Measurements from ENCODE around the gene OAS3. TPM values are rescaled to one million over a fixed set of nuclear protein-coding genes. Genes with fewer than 3 reads are reported as not detected.

Gene OAS3
- total RNA-seq, 2 donors from 2014 or later: 11.9 to 13.7 TPM

DNA sequence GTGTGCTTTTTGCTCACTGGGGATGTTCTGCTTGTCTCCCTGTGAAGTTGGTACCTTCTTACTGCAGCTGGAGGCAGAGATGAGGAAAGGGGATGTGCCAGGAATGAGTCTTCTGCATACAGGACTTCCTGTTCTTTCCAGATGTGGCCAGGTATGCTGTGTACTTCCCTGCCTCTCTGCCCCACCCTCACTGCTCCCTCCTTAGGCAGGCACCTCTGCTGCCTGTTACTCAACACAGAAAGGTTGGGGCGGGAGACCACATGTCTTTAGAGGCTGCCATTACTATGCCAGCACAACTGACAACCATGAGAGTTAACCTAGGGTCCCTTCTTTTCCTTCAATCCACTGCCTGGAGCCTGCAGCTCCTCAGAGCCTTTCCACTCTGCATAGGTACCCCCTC, 2.0 kb upstream of the OAS3 start:
- TF ChIP-seq CTCF (IDR thresholded peaks at IDR 0.05): no peak
- Histone ChIP-seq H3K27me3 (replicated peaks; ENCODE audit: insufficient read depth) (no peaks in the 10 kb centered on the region), H3K4me1 (ENCODE audit: control insufficient read depth in 1 of 2, low read depth in 2 of 2) (peaks cover 4 to 17% of the 10 kb centered on the region in 2 donors), H3K4me3 (no peak overlapping the region), H3K27ac (no peak overlapping the region), H3K36me3 (no peaks in the 10 kb centered on the region), H3K9me3 (no peaks in the 10 kb centered on the region)
- DNase-seq (ENCODE audit: low spot score) (no peak), ATAC-seq (ENCODE audit: insufficient number of reproducible peaks, low FRiP score, low read depth) (no peak)

DNA sequence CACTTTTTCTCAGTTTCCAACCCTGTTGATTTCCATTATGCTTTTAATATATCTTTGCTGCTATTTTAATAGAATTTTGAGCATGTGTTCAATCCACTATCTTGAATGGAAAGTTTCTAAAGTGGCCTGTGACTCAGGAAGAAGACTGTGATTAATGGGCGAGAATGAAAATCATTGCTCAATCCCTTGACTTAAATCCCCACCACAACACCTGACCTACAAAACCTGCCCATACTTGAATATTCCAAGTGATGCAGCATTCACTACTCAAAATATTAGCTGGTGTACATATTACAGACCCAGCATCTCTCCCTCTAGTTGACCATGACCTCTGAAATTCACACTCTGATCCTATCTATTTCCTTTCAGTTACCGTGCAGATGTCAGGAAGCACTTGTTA, 1.3 kb upstream of the OAS3 start:
- Histone ChIP-seq H3K27me3 (replicated peaks; ENCODE audit: insufficient read depth) (no peaks in the 10 kb centered on the region), H3K27ac (no peak overlapping the region), H3K9me3 (no peaks in the 10 kb centered on the region), H3K36me3 (no peaks in the 10 kb centered on the region), H3K4me3 (no peak overlapping the region), H3K4me1 (ENCODE audit: control insufficient read depth in 1 of 2, low read depth in 2 of 2) (peaks cover 4 to 17% of the 10 kb centered on the region in 2 donors)
- DNase-seq (ENCODE audit: low spot score) (no peak), ATAC-seq (ENCODE audit: insufficient number of reproducible peaks, low FRiP score, low read depth) (no peak)
- TF ChIP-seq CTCF (IDR thresholded peaks at IDR 0.05): no peak

DNA sequence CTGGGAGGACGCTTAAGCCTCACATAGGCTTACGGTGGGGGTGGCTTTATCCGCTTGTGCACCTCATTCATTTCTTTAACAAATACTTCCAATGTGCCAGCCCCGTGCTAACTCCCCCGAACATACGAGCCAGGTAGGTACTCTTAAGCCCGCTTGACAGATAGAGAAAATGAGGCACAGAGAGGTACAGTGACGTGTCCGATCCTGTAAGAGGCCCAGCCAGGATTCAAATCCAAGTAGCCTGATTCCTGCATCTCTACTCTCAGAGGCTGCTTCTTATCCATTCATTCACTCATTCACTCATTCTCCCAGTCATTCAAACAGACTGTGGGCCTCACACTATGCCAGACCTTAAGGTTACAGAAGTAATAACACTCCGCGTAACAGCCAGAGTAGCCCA, 477 bp downstream of the OAS3 start:
- DNase-seq (ENCODE audit: low spot score) (no peak), ATAC-seq (ENCODE audit: insufficient number of reproducible peaks, low FRiP score, low read depth) (no peak)
- Histone ChIP-seq H3K27ac (peak overlapping the region; percentile 53 to 59), H3K4me3 (peak overlapping the region; percentile 85), H3K9me3 (no peaks in the 10 kb centered on the region), H3K4me1 (ENCODE audit: control insufficient read depth in 1 of 2, low read depth in 2 of 2) (peaks cover 4 to 17% of the 10 kb centered on the region in 2 donors), H3K27me3 (replicated peaks; ENCODE audit: insufficient read depth) (no peaks in the 10 kb centered on the region), H3K36me3 (no peaks in the 10 kb centered on the region)
- TF ChIP-seq CTCF (IDR thresholded peaks at IDR 0.05): no peak

GRCh38 chr12:112939761-112940381, 1.6 kb downstream of the OAS3 start:
- no peak for DNase-seq (ENCODE audit: low spot score)
- Histone ChIP-seq H3K27me3 (replicated peaks; ENCODE audit: insufficient read depth) (no peaks in the 10 kb centered on the region), H3K27ac (no peak overlapping the region), H3K4me1 (ENCODE audit: control insufficient read depth in 1 of 2, low read depth in 2 of 2) (peaks cover 4 to 17% of the 10 kb centered on the region in 2 donors), H3K9me3 (no peaks in the 10 kb centered on the region), H3K4me3 (peak overlapping the region; percentile 85), H3K36me3 (peaks cover 5% of the 10 kb centered on the region)
- ATAC-seq (ENCODE audit: insufficient number of reproducible peaks, low FRiP score, low read depth): no peak
- TF ChIP-seq CTCF (IDR thresholded peaks at IDR 0.05): no peak

DNA sequence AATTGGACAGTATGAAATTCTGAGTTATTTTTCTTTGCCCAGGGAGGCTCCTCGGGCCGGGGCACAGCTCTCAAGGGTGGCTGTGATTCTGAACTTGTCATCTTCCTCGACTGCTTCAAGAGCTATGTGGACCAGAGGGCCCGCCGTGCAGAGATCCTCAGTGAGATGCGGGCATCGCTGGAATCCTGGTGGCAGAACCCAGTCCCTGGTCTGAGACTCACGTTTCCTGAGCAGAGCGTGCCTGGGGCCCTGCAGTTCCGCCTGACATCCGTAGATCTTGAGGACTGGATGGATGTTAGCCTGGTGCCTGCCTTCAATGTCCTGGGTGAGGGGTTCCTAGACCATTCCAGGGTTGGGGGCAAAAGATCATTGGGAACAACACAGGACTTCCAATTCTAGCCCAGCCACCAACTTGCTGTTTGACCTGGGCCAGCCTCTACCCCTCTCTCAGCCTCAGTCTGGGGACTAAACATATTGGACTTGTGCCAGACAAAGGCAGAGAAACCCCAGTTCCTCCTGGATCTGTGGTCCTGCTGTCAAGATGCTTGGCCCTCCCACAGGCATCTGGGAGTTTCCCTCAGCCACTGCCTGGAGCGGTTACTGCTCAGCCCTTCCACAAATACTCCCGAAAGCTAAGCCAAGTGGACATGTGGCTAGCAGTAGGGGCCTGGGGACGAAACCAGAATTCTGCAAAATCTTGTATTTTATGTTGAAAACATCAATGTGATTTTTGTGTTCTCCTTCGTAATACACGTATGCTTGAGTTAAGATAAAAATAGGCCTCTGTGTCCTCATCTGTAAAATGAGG, 3.5 kb downstream of the OAS3 start:
- DNase-seq (ENCODE audit: low spot score) (no peak), ATAC-seq (ENCODE audit: insufficient number of reproducible peaks, low FRiP score, low read depth) (no peak)
- no peaks in the 10 kb centered on the region for H3K9me3 ChIP-seq
- H3K36me3 ChIP-seq: peaks cover 6% of the 10 kb centered on the region
- H3K27me3 ChIP-seq (replicated peaks; ENCODE audit: insufficient read depth): no peaks in the 10 kb centered on the region
- H3K27ac ChIP-seq: no peak overlapping the region
- TF ChIP-seq CTCF (IDR thresholded peaks at IDR 0.05): no peak
- peaks cover 4 to 17% of the 10 kb centered on the region in 2 donors for H3K4me1 ChIP-seq (ENCODE audit: control insufficient read depth in 1 of 2, low read depth in 2 of 2)
- no peak overlapping the region for H3K4me3 ChIP-seq
